Kidney epithelial cell (primary cell): ENCODE results near the gene COL21A1. TPM values are rescaled to one million over a fixed set of nuclear protein-coding genes. Genes with fewer than 3 reads are reported as not detected.

ENCODE experiments used
- DNase-seq: peaks from one replicate; pipeline ENCODE4 v3.0.0-alpha.2; 2010; ENCODE audit warnings: low read depth
- H3K27me3 ChIP-seq: 2 replicates; pipeline ENCODE4 v1.6.0; 2011; ENCODE audit warnings: low read length; ENCODE audit not compliant: control insufficient read depth, insufficient read depth
- H3K36me3 ChIP-seq: 2 replicates; pipeline ENCODE4 v1.5.1; 2011; ENCODE audit warnings: low read length; ENCODE audit not compliant: control insufficient read depth, insufficient read depth
- H3K4me3 ChIP-seq: 2 replicates; pipeline ENCODE4 v1.5.1; 2011; ENCODE audit warnings: low read depth, mild to moderate bottlenecking, control low read depth, low read length
- total RNA-seq: library from RNA; depleted of rRNA; stranded (reverse); fragments of >200 nt; gene quantifications from 2 replicates; pipeline ENCODE4 v1.2.3, GENCODE V29; 2015
- TF ChIP-seq, protein P1 (sequence below): IDR thresholded peaks from 2 replicates; pipeline ENCODE4 v1.5.1; 2011; ENCODE audit warnings: mild to moderate bottlenecking, moderate library complexity, low read length, control low read depth, inconsistent platforms; ENCODE audit not compliant: insufficient read depth, poor library complexity, severe bottlenecking

Gene COL21A1
- total RNA-seq, 1 donor from 2014 or later, result not detected

- Histone ChIP-seq H3K27me3 (peaks cover 2% of the 10 kb centered on the region), H3K4me3 (no peak overlapping the region), H3K36me3 (no peaks in the 10 kb centered on the region)
- no peak for DNase-seq
- TF ChIP-seq, protein P1, sequence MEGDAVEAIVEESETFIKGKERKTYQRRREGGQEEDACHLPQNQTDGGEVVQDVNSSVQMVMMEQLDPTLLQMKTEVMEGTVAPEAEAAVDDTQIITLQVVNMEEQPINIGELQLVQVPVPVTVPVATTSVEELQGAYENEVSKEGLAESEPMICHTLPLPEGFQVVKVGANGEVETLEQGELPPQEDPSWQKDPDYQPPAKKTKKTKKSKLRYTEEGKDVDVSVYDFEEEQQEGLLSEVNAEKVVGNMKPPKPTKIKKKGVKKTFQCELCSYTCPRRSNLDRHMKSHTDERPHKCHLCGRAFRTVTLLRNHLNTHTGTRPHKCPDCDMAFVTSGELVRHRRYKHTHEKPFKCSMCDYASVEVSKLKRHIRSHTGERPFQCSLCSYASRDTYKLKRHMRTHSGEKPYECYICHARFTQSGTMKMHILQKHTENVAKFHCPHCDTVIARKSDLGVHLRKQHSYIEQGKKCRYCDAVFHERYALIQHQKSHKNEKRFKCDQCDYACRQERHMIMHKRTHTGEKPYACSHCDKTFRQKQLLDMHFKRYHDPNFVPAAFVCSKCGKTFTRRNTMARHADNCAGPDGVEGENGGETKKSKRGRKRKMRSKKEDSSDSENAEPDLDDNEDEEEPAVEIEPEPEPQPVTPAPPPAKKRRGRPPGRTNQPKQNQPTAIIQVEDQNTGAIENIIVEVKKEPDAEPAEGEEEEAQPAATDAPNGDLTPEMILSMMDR, result no peak
Measured at GRCh38 chr6:56244089-56244488, 3.3 kb downstream of the COL21A1 start.

- Histone ChIP-seq H3K4me3 (no peak overlapping the region), H3K36me3 (no peaks in the 10 kb centered on the region), H3K27me3 (peaks cover 2% of the 10 kb centered on the region)
- TF ChIP-seq, protein P1, result no peak
- no peak for DNase-seq
Measured at GRCh38 chr6:56243518-56244070, 3.8 kb downstream of the COL21A1 start.

DNA sequence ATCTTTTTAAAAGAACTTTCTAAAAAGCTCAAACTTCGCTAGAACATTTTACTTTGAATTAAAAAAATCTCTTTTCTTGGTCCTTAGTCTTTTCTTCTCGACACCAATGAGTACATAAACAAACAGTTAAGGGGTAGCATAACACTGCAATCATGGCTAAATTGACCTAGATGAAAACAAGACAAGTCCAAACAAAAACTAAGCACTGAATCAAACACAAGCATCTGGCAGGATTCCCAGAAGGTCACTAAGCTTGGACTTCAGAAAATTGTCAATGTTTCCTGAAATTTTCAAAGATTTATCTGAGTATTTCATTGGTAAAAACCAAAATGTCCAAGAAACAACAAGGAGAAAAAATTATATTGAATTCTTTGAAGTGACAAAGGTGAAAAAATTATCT is 5.0 kb downstream of the COL21A1 start:
- DNase-seq, result no peak
- TF ChIP-seq, protein P1, result no peak

GRCh38 chr6:56241124-56241802 is 6.1 kb downstream of the COL21A1 start:
- Histone ChIP-seq H3K36me3 (no peaks in the 10 kb centered on the region), H3K4me3 (no peak overlapping the region), H3K27me3 (no peaks in the 10 kb centered on the region)
- TF ChIP-seq, protein P1, result no peak
- DNase-seq, result no peak

More for the DNA sequence above, 5.0 kb downstream of the COL21A1 start:
- Histone ChIP-seq H3K27me3 (no peaks in the 10 kb centered on the region), H3K4me3 (no peak overlapping the region), H3K36me3 (no peaks in the 10 kb centered on the region)

DNA sequence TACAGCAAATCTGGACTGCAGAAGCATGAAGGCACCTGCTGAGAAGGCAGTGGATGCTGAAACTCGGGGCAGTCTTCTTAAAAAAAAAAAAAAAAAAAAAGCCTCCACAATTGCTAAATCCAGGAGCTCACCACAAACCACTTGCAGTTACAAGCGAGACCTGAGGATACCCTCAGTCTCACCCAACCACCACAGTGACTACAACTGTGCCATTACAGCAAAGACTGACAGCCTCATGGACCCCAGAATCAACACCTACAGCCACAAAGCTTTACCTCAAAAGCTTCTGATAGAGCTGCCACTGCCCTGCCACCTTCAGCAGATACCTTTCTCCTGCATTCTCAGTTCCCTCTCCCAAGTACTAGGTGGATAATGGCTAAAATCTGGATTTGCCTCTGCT is 9.0 kb downstream of the COL21A1 start:
- no peaks in the 10 kb centered on the region for H3K27me3 ChIP-seq
- no peak for DNase-seq
- H3K4me3 ChIP-seq, result no peak overlapping the region
- TF ChIP-seq, protein P1, result no peak
- H3K36me3 ChIP-seq, result no peaks in the 10 kb centered on the region

DNA sequence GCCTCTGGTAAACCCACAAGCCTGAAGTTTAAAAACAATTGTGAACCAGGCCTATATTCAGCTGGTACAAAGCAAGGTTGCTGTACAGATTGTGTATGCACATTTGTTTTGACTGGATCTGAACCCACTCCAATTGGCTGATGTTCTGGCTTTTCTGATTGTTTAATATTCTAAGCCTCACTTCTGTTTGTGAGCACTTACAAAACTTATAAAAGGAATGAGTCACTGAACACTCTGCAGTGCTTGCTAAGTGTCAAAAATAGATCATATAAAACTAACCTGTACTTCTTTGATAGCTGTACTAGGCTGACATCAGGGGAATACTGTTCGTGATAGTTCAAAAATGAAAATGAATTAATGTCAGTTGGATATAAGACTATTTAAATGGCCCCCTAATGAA is 12.1 kb downstream of the COL21A1 start:
- DNase-seq, result no peak
- TF ChIP-seq, protein P1, result no peak
- Histone ChIP-seq H3K36me3 (no peaks in the 10 kb centered on the region), H3K4me3 (no peak overlapping the region), H3K27me3 (no peaks in the 10 kb centered on the region)
